Stimulated activated CD8-positive, alpha-beta memory T cell treated with anti-CD3 and anti-CD28 coated beads, Interleukin-4, amount 100 ng/mL, for 24 hours (primary cell): ENCODE measurements around the gene GXYLT1.
"Not testable (repeated sequence)": the region's sequence is repeated elsewhere in the genome, so short reads cannot be mapped to it uniquely, and the experiment has no call there.

Source experiments
- DNase-seq: peaks from one replicate; pipeline ENCODE4 v3.0.0-alpha.2; 2020; ENCODE audit warnings: low read depth

The GXYLT1 gene

GRCh38 chr12:42144408-42145196 is at the start of gene GXYLT1:
GXYLT1 (minus strand) TSS chr12:42144874; CDS start chr12:42144646, 228 bp downstream.
- DNase-seq, result peak; percentile 84

- no peak for DNase-seq
Measured at GRCh38 chr12:42192686-42193085, 48.0 kb upstream of the GXYLT1 start.

- DNase-seq, result no peak
Measured at GRCh38 chr12:42192258-42192657, 47.6 kb upstream of the GXYLT1 start.

GRCh38 chr12:42190376-42190775 is 45.7 kb upstream of the GXYLT1 start:
- no peak for DNase-seq

- not testable (repeated sequence) for DNase-seq
Measured at GRCh38 chr12:42188275-42188674, 43.6 kb upstream of the GXYLT1 start.

GRCh38 chr12:42187799-42188198 is 43.1 kb upstream of the GXYLT1 start:
- DNase-seq, result no peak

GRCh38 chr12:42186793-42187192 is 42.1 kb upstream of the GXYLT1 start:
- DNase-seq, result no peak

GRCh38 chr12:42182394-42182793 is 37.7 kb upstream of the GXYLT1 start:
- no peak for DNase-seq

GRCh38 chr12:42180990-42181596 is 36.4 kb upstream of the GXYLT1 start:
- no peak for DNase-seq

- no peak for DNase-seq
Measured at GRCh38 chr12:42178101-42178500, 33.4 kb upstream of the GXYLT1 start.

GRCh38 chr12:42174978-42175377 is 30.3 kb upstream of the GXYLT1 start:
- DNase-seq, result no peak

- DNase-seq, result no peak
Measured at GRCh38 chr12:42173961-42174521, 29.4 kb upstream of the GXYLT1 start.

GRCh38 chr12:42172441-42173210 is 28.0 kb upstream of the GXYLT1 start:
- no peak for DNase-seq

- no peak for DNase-seq
Measured at GRCh38 chr12:42167711-42168110, 23.0 kb upstream of the GXYLT1 start.

GRCh38 chr12:42166501-42166900 is 21.8 kb upstream of the GXYLT1 start:
- DNase-seq, result no peak

- no peak for DNase-seq
Measured at GRCh38 chr12:42163913-42164312, 19.2 kb upstream of the GXYLT1 start.

- DNase-seq, result no peak
Measured at GRCh38 chr12:42162965-42163364, 18.3 kb upstream of the GXYLT1 start.

GRCh38 chr12:42162193-42162592 is 17.5 kb upstream of the GXYLT1 start:
- no peak for DNase-seq

- no peak for DNase-seq
Measured at GRCh38 chr12:42161529-42161928, 16.9 kb upstream of the GXYLT1 start.

GRCh38 chr12:42156232-42156631 is 11.6 kb upstream of the GXYLT1 start:
- no peak for DNase-seq

- DNase-seq, result no peak
Measured at GRCh38 chr12:42145552-42146215, 1.0 kb upstream of the GXYLT1 start.

- no peak for DNase-seq
Measured at GRCh38 chr12:42145197-42145549, 499 bp upstream of the GXYLT1 start.
